ENCODE data around the gene RNF126.

GRCh38 chr19:687569-688166 lies 24.7 kb upstream of the RNF126 start:
- TF ChIP-seq CTCF (IDR thresholded peaks at IDR 0.05; ENCODE audit: low read length) (no peak), EZH2 (IDR thresholded peaks at IDR 0.05; ENCODE audit: borderline replicate concordance, low read length) (no peak)
